ENCODE measurements around the gene ZNF627.
"Not testable (repeated sequence)": the region's sequence is repeated elsewhere in the genome, so short reads cannot be mapped to it uniquely, and the experiment has no call there.

DNA sequence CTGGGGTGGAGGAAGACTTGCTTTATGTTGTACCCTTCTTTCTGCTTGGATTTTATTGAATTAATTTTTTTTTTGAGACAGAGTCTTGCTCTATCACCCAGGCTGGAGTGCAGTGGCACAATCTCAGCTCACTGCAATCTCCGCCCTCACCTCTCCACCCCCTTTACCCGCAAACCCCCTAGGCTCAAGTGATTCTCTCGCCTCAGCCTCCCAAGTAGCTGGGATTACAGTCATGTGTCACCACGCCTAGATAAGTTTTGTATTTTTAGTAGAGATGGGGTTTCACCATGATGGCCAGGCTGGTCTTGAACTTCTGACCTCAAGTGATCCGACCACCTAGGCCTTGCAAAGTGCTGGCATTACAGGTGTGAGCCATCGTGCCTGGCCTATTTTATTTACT, 23.9 kb upstream of the ZNF627 start:
- not testable (repeated sequence) for TF ChIP-seq POLR2AphosphoS5 (IDR thresholded peaks at IDR 0.05; ENCODE audit: insufficient read depth in 1 of 2, low read depth in 1 of 2); POLR2A (IDR thresholded peaks at IDR 0.05)
- TF ChIP-seq, protein P1, sequence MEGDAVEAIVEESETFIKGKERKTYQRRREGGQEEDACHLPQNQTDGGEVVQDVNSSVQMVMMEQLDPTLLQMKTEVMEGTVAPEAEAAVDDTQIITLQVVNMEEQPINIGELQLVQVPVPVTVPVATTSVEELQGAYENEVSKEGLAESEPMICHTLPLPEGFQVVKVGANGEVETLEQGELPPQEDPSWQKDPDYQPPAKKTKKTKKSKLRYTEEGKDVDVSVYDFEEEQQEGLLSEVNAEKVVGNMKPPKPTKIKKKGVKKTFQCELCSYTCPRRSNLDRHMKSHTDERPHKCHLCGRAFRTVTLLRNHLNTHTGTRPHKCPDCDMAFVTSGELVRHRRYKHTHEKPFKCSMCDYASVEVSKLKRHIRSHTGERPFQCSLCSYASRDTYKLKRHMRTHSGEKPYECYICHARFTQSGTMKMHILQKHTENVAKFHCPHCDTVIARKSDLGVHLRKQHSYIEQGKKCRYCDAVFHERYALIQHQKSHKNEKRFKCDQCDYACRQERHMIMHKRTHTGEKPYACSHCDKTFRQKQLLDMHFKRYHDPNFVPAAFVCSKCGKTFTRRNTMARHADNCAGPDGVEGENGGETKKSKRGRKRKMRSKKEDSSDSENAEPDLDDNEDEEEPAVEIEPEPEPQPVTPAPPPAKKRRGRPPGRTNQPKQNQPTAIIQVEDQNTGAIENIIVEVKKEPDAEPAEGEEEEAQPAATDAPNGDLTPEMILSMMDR (IDR thresholded peaks at IDR 0.05): not testable (repeated sequence)
